GM12891 (cell line): ENCODE data around the gene MIPEP.

Experiments
- PAX5 ChIP-seq: IDR thresholded peaks from 2 replicates; pipeline ENCODE4 v1.6.1; 2011; ENCODE audit warnings: low read length, moderate library complexity, mild to moderate bottlenecking; ENCODE audit not compliant: insufficient read depth, severe bottlenecking
- POLR2A ChIP-seq: IDR thresholded peaks from 2 replicates; pipeline ENCODE4 v1.6.1; 2011; ENCODE audit warnings: low read depth, low read length, control low read depth
- POLR2AphosphoS5 ChIP-seq: IDR thresholded peaks from 2 replicates; pipeline ENCODE4 v1.6.1; 2011; ENCODE audit warnings: low read depth, low read length, control low read depth
- POU2F2 ChIP-seq: IDR thresholded peaks from 2 replicates; pipeline ENCODE4 v1.6.1; 2011; ENCODE audit warnings: low read depth, mild to moderate bottlenecking, control low read depth, low read length, moderate library complexity
- SPI1 ChIP-seq: IDR thresholded peaks from 2 replicates; pipeline ENCODE4 v1.6.1; 2011; ENCODE audit warnings: low read depth, low read length, control low read depth
- TAF1 ChIP-seq: IDR thresholded peaks from 2 replicates; pipeline ENCODE4 v1.6.1; 2011; ENCODE audit warnings: low read depth, low read length, control low read depth

DNA sequence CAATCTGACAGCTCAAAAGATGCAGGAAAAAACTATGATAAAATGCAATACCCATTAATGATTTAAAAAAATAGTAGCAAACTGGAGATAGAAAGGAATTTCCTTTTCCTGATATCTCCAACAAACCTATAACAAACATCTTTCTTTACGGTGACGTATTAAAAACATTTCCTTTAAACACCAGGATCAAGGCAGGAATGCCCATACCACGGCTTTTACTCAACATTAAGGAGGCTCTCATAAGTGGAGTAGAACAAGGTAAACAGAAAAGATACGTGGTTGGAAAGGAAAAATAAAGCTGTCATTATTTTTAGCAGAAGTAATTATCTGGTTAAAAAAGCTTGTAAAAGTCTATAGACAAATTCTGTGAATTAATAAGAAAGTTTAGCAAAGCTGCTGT, 61.1 kb downstream of the MIPEP start:
- TF ChIP-seq TAF1 (no peak), POLR2A (no peak), POLR2AphosphoS5 (no peak), SPI1 (no peak), POU2F2 (no peak), PAX5 (no peak)
